HG03039 (cell line): ENCODE data around the gene KLK5.
"Not testable (repeated sequence)": the region's sequence is repeated elsewhere in the genome, so short reads cannot be mapped to it uniquely, and the experiment has no call there.

Experiments used
- ATAC-seq: cut with Tn5 transposase; IDR thresholded peaks from one replicate; pipeline ENCODE4 v1.9.1; 2021; ENCODE audit warnings: mild to moderate bottlenecking, moderate library complexity; ENCODE audit not compliant: unreplicated experiment

The KLK5 gene

GRCh38 chr19:50969810-50970209 is 17.0 kb upstream of the KLK5 start:
- not testable (repeated sequence) for ATAC-seq

DNA sequence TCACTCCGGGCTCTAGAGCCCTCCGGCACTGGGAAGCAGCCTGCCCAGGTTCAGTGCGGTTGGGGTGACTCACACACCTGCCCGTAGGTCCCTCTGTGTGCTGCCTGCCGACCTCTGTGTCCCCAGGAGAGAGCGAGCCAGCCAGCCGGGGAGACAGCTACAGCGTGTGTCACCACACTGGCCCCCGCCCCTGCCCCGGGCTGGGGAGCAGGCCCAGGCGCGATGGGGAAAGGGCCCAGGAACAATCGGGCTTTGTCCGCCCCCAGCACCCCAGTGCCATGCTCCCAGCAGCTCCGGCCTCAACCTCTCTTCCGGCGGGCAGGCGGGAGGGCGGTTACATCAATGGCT is 16.5 kb upstream of the KLK5 start, which contains the start of gene KLK6:
TSS of gene KLK6 (minus strand) at position 179 of the 348 bp plus-strand sequence. CDS start 1,487 bp downstream, outside the sequence.
- no peak for ATAC-seq

GRCh38 chr19:50968716-50969412 is 16.0 kb upstream of the KLK5 start:
- no peak for ATAC-seq

DNA sequence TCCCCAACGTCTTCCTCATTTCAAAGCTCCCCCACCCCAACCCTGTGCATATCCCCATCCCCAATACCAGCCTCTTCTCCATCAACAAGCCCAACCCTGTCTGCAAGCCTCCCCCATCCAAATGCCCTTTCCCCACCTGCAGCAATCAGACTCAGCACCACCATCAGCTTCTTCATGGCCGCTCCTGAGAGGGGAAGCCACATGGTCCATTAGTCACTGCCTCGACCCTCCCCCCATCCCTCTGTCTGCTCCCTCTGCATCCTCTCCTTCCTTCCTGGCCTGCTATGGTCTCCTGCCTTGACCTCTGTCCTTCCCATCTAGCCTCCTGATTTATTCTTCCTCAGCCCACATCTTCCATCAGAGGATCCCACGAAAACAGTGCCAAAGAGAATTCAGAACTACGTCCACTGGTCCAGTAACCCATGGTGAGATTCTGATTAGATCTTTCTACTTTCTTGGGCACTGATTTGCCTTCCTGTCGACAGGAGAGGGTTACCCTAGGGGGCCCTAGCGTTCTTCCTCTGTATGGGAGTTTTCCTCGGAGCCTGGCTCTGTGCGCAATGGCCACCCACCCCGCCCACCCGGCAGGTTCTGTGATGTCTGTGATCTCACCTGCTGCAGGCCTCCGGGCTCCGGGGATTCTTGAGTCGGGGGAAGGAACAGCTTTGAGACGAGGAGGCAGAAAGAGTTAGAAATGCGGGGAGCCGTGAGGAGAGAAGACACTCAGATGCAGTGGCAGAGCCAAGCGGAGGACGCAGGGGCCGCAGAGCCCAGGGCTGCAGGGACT is 15.3 kb upstream of the KLK5 start:
- no peak for ATAC-seq

- no peak for ATAC-seq
Measured at GRCh38 chr19:50964266-50964665, 11.4 kb upstream of the KLK5 start.

DNA sequence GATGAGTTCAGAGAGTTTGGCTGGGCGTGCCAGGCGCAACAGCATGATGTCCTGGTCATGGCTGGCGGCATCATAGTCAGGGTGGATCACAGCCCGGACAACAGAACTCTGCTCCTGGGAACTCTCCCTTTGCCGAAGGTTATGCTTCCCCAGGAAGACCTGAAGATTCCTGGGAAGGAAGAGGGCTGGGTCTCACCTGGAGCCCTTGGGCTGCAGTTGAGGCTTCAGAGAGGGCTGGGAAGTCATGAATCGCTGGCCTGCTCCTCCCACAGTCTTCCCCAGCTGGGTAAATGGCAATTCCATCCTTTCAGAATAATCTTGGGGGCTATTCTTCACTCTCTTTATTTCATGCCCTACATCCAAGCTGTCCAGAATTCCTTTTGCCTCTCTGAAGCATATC is 10.5 kb upstream of the KLK5 start:
- ATAC-seq = no peak

DNA sequence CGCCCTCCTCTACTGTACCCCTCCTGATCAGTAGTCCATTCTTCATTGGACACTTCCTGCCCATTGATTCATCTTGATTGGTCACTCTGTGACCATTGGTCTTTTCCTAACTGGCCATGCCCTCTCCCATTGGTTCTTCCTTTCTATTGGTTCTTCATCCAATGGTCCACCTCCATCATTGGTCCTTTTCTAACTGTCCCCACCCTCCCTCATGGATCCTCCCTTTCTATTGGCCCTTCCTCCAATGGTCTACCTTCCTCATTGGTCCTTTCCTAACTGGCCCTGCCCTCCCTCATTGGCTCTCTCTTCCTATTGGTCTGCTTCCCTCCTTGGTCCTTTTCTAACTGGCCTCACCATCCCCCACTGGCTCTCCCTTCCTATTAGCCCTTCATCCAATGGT is 9.4 kb upstream of the KLK5 start:
- no peak for ATAC-seq

- ATAC-seq = no peak
Measured at GRCh38 chr19:50959731-50960500, 7.1 kb upstream of the KLK5 start.

DNA sequence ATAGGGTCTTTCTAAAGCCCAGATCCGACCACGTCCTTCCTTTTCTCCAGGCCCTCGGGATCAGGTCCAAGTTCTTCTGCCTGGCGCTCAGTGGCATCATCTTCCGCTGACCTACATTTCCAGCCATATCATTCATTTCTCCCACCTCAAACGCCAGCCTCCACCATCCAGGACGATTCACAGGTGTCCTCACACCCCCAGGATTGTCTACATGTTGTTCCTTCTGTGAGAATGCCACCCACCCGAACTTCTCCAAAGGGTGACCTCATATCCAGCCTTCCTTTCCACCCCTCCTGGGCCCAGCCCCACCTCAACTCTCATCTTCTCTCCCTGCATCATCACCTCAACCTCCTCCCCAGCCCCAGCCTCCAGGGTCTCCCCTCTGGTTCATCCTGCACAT is 4.7 kb upstream of the KLK5 start:
- no peak for ATAC-seq

GRCh38 chr19:50949861-50950260 is 3.0 kb downstream of the KLK5 start:
- no peak for ATAC-seq

GRCh38 chr19:50947123-50947522 is 5.7 kb downstream of the KLK5 start:
- ATAC-seq = no peak

GRCh38 chr19:50944795-50945194 is 8.0 kb downstream of the KLK5 start:
- no peak for ATAC-seq

DNA sequence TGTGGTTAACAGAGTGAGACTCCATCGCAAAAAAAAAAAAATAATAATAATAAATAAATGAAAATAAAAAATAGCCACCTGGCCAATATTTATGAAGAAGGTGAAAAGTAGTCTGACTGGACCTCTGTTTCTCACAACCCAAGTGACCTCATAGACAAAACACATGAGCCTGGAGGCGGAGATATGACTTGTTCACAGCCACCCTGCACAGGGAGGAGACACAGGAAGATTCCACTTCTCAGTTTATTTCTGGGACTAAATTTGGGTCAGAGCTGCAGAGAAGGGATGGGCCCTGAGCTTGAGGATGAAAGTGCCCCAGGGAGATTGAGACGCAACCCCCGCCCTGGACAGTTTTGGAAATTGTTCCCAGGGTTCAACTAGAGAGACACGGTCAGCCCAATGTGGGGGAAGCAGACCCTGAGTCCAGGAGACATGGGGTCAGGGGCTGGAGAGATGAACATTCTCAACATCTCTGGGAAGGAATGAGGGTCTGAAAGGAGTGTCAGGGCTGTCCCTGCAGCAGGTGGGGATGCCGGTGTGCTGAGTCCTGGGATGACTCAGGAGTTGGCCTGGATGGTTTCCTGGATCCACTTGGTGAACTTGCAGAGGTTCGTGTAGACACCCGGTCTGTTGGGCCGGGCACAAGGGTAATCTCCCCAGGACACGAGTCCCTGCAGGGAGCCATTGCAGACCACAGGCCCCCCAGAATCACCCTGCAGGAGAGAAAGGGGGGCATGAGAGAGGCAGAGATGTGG is 9.6 kb downstream of the KLK5 start:
- no peak for ATAC-seq

DNA sequence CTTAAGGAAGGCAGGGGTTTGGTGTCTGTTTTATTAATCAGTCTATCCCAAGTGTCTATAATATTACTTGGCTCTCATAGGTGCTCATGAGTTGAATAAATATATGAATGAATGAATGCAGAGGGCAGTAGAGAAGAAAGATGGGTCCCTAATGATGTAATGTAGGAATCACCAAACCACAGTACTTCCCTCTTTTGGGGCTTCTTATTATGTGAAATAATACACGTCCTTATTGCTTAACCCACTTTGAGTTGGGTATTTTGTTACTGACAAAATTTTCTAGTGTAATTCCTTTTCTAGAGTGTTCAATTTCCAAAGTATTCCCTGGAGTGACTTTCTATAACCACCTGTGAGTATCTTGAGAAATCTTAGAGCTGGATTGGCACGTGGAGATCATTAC is 13.2 kb downstream of the KLK5 start:
- no peak for ATAC-seq

GRCh38 chr19:50933640-50934039 is 19.2 kb downstream of the KLK5 start:
- no peak for ATAC-seq

GRCh38 chr19:50932690-50933083 is 20.2 kb downstream of the KLK5 start:
- ATAC-seq = no peak

- no peak for ATAC-seq
Measured at GRCh38 chr19:50932018-50932689, 20.7 kb downstream of the KLK5 start.

GRCh38 chr19:50931023-50931422 is 21.8 kb downstream of the KLK5 start:
- ATAC-seq = no peak

GRCh38 chr19:50928831-50929230 is 24.0 kb downstream of the KLK5 start:
- ATAC-seq = no peak

DNA sequence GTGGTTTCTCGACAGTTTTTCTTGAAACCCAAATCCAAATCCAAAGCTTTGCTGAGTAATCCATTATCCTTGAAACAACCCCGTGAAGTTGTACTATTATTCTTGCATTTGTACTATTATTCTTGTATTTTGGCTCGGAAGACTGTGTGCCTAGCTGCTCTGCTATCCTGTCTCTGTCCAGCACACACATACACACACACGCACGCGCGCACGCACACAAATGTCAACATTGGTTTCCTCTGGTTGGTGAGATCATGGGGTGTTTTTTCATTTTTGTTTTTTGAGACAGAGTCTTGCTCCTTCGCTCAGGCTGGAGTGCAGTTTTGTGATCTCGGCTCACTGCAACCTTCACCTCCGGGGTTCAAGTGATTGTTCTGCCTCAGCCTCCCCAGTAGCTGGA is 26.7 kb downstream of the KLK5 start:
- no peak for ATAC-seq
